Hepatocyte (in vitro differentiated cells): ENCODE measurements around the gene MPST.

Experiments used
- EZH2 ChIP-seq: fragments of 200-600 bp; sonication (generic); IDR thresholded peaks from 2 replicates; pipeline ENCODE4 v1.6.1; 2016; ENCODE audit warnings: antibody characterized with exemption, mild to moderate bottlenecking, borderline replicate concordance
- EZH2phosphoT487 ChIP-seq: fragments of 200-600 bp; sonication (generic); IDR thresholded peaks from one replicate; pipeline ENCODE4 v1.6.1; 2018; ENCODE audit warnings: antibody characterized with exemption, mild to moderate bottlenecking, low read depth, moderate library complexity; ENCODE audit not compliant: unreplicated experiment, severe bottlenecking
- TF ChIP-seq, protein P1 (sequence below): fragments of 200-600 bp; sonication (generic); IDR thresholded peaks from 2 replicates; pipeline ENCODE4 v1.5.1; 2016; ENCODE audit warnings: antibody characterized with exemption, mild to moderate bottlenecking; ENCODE audit not compliant: poor library complexity

DNA sequence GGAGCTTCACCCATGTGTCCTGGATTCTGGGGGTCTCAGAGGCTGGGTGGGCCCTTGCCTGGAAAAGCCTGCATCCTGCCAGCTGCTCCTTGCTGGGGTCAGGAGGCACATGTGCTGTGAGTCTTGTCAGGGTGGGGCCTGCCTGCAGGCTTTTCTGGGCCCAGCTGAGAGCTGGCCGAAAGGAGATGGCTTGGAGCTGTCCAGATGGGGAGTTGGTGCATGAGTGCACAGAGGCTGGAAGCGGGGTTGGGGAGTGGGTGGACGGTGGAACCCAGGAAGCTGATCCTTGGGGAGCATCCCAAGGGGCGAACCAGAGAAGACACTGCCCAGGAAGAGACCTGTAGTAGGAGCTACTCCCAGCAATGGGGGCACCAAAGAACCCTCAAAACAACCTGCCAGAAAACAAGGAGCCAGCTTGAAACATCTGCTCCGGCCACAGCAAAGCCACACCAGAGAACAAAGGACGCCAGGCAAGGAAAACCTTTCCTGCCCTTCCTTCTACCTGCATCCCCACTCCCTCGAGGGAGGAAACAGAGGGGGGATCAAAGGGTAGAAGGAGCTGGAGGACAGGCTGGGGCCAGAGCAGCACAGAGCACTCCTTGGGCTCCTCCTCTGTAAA lies 23.8 kb downstream of the MPST start:
- TF ChIP-seq, protein P1, sequence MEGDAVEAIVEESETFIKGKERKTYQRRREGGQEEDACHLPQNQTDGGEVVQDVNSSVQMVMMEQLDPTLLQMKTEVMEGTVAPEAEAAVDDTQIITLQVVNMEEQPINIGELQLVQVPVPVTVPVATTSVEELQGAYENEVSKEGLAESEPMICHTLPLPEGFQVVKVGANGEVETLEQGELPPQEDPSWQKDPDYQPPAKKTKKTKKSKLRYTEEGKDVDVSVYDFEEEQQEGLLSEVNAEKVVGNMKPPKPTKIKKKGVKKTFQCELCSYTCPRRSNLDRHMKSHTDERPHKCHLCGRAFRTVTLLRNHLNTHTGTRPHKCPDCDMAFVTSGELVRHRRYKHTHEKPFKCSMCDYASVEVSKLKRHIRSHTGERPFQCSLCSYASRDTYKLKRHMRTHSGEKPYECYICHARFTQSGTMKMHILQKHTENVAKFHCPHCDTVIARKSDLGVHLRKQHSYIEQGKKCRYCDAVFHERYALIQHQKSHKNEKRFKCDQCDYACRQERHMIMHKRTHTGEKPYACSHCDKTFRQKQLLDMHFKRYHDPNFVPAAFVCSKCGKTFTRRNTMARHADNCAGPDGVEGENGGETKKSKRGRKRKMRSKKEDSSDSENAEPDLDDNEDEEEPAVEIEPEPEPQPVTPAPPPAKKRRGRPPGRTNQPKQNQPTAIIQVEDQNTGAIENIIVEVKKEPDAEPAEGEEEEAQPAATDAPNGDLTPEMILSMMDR: no peak
- no peak for TF ChIP-seq EZH2
- no peak for TF ChIP-seq EZH2phosphoT487
